HG03457 (cell line): ENCODE results near the gene DNMBP.

ENCODE experiments used
- ATAC-seq: cut with Tn5 transposase; IDR thresholded peaks from one replicate; pipeline ENCODE4 v1.9.1; 2021; ENCODE audit warnings: moderate number of reproducible peaks; ENCODE audit not compliant: unreplicated experiment

DNMBP gene

GRCh38 chr10:99834410-99834809 lies 175.3 kb downstream of the DNMBP start:
- no peak for ATAC-seq

DNA sequence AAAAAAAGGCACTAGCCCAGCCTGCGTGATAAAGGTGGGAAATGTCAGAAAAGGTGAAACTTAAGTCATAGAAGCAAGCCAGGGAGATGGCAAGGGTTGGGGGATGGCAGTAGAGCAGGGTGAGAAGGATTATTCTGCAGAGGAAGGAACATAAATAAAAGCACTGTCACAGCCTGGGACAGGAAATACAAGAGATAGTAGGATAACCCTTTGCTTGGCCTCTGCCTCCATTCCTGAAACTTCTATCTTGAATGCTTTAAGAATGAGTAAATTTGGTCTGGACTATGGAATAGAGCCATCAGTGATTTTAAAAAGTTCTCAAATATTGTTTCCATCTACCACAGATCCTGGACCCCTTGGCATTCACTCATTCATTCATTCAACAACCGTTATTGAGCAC lies 177.3 kb downstream of the DNMBP start:
- no peak for ATAC-seq

GRCh38 chr10:99828464-99828863 lies 181.3 kb downstream of the DNMBP start:
- ATAC-seq, result no peak

DNA sequence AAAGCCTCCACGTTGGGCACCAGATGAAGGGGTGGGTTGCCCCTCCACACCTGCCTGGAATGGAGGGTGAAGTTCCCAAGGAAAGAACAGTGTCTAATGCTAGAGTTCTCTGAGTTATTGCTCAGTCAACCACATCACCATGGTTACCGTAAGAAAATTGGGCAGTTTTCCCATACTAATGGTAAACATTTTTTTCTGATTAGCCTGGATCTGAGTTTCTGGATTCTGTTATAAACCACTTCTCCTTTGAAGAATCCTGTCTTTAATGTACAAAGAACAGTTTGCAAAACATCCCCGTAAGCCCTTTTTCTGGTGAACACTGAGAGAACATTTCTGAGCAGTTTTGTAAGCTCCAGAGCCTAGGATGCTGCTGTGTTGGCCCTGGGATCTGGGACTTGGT lies 181.8 kb downstream of the DNMBP start:
- ATAC-seq, result no peak
